NCI-H128 (cell line): ENCODE measurements around the gene KRTAP5-7.

Experiments used
- DNase-seq: peaks from one replicate; lab custom pipeline; 2025; ENCODE audit not compliant: unreplicated experiment; lab: John Stamatoyannopoulos, UW

KRTAP5-7 gene

GRCh38 chr11:71495286-71496230 lies 31.5 kb upstream of the KRTAP5-7 start:
- no peak for DNase-seq

- DNase-seq: no peak
Measured at GRCh38 chr11:71496421-71496820, 30.6 kb upstream of the KRTAP5-7 start.

- DNase-seq: no peak
Measured at GRCh38 chr11:71498091-71498490, 29.0 kb upstream of the KRTAP5-7 start.

- no peak for DNase-seq
Measured at GRCh38 chr11:71499125-71499524, 27.9 kb upstream of the KRTAP5-7 start.

- no peak for DNase-seq
Measured at GRCh38 chr11:71499546-71499945, 27.5 kb upstream of the KRTAP5-7 start.

GRCh38 chr11:71500601-71501021 lies 26.5 kb upstream of the KRTAP5-7 start:
- DNase-seq: no peak

GRCh38 chr11:71501071-71501985 lies 25.7 kb upstream of the KRTAP5-7 start:
- no peak for DNase-seq

GRCh38 chr11:71502026-71502425 lies 25.0 kb upstream of the KRTAP5-7 start:
- DNase-seq: no peak

GRCh38 chr11:71502871-71503435 lies 24.1 kb upstream of the KRTAP5-7 start:
- DNase-seq: no peak

- peak; percentile 35 for DNase-seq
Measured at GRCh38 chr11:71504531-71504930, 22.5 kb upstream of the KRTAP5-7 start.

GRCh38 chr11:71505001-71505400 lies 22.1 kb upstream of the KRTAP5-7 start:
- DNase-seq: no peak

- DNase-seq: no peak
Measured at GRCh38 chr11:71505781-71506180, 21.3 kb upstream of the KRTAP5-7 start.

GRCh38 chr11:71507102-71507501 lies 20.0 kb upstream of the KRTAP5-7 start:
- no peak for DNase-seq

- no peak for DNase-seq
Measured at GRCh38 chr11:71518506-71519471, 8.3 kb upstream of the KRTAP5-7 start.

GRCh38 chr11:71519546-71519945 lies 7.5 kb upstream of the KRTAP5-7 start:
- no peak for DNase-seq

GRCh38 chr11:71525188-71525937 lies 1.7 kb upstream of the KRTAP5-7 start:
- DNase-seq: no peak

- no peak for DNase-seq
Measured at GRCh38 chr11:71525938-71526495, 1.1 kb upstream of the KRTAP5-7 start.

GRCh38 chr11:71527576-71528210 lies 626 bp downstream of the KRTAP5-7 start:
- no peak for DNase-seq

GRCh38 chr11:71530602-71531001 lies 3.5 kb downstream of the KRTAP5-7 start:
- no peak for DNase-seq
